K562 (cell line): ENCODE results near the gene SEMA5A.

Experiments
- CREM ChIP-seq: IDR thresholded peaks from 2 replicates; pipeline ENCODE4 v1.6.1; 2014; ENCODE audit warnings: antibody characterized with exemption, low read depth
- EZH2 ChIP-seq: IDR thresholded peaks from 2 replicates; pipeline ENCODE4 v1.6.1; 2012; ENCODE audit warnings: low read depth, mild to moderate bottlenecking, inconsistent platforms, low read length, borderline replicate concordance
- JUN ChIP-seq, 2 experiments: sonication (generic) in 1 of 2; formaldehyde crosslinking in 1 of 2; IDR thresholded peaks; 2 replicates each; pipeline versions ENCODE4 v1.6.1 to v1.8.0; 2012 to 2022; ENCODE audit warnings: borderline replicate concordance in 2 of 2, mild to moderate bottlenecking in 2 of 2, improper control_type of control experiment in 1 of 2, low read depth in 1 of 2, low read length in 1 of 2, missing genetic modification reagents in 1 of 2
- MAFK ChIP-seq: IDR thresholded peaks from 2 replicates; pipeline ENCODE4 v1.6.1; 2011; ENCODE audit warnings: low read length, improper control_type of control experiment
- MYC ChIP-seq, 2 experiments: fragments of 250-450 bp in 1 of 2; sonication (Bioruptor Pico) in 1 of 2; IDR thresholded peaks; 2 replicates each; pipeline versions ENCODE4 v1.5.1 to v1.6.1; 2012 to 2021; ENCODE audit warnings: low read depth in 2 of 2, borderline replicate concordance in 1 of 2, improper control_type of control experiment in 1 of 2, low read length in 1 of 2, mild to moderate bottlenecking in 1 of 2, moderate library complexity in 1 of 2
- NR0B1 ChIP-seq: fragments of 450-650 bp; IDR thresholded peaks from one replicate; pipeline ENCODE4 v1.6.1; 2018; ENCODE audit warnings: mild to moderate bottlenecking, moderate library complexity; ENCODE audit not compliant: partially characterized antibody
- NR3C1 ChIP-seq: sonication (generic); formaldehyde crosslinking; IDR thresholded peaks from 2 replicates; pipeline ENCODE4 v1.8.1; 2022; ENCODE audit warnings: missing genetic modification reagents
- POLR2A ChIP-seq: fragments of 450-650 bp; conservative IDR thresholded peaks from 2 replicates; pipeline ENCODE4 v1.6.1; 2016
- THRA ChIP-seq: fragments of 450-650 bp; IDR thresholded peaks from 2 replicates; pipeline ENCODE4 v1.6.1; 2017; ENCODE audit warnings: mild to moderate bottlenecking, moderate library complexity
- ZNF224 ChIP-seq: sonication (generic); formaldehyde crosslinking; IDR thresholded peaks from 2 replicates; pipeline ENCODE4 v1.8.0; 2022; ENCODE audit warnings: mild to moderate bottlenecking, missing genetic modification reagents
- ZNF740 ChIP-seq, 3 experiments: fragments of 200-800 bp in 1 of 3; sonication (Bioruptor generic) in 1 of 3; sonication (generic) in 1 of 3; formaldehyde crosslinking in 1 of 3; IDR thresholded peaks; 2 replicates each; pipeline versions ENCODE4 v1.6.1 to v1.8.0; 2016 to 2022; ENCODE audit warnings: mild to moderate bottlenecking in 2 of 3, missing compliant biosample characterization in 2 of 3, missing genetic modification characterization in 2 of 3, missing genetic modification reagents in 1 of 3
- ZNF830 ChIP-seq: fragments of 250-450 bp; sonication (Bioruptor Pico); IDR thresholded peaks from 2 replicates; pipeline ENCODE4 v1.5.0; 2021; ENCODE audit warnings: mild to moderate bottlenecking
- TF ChIP-seq, protein P1 (sequence below): sonication (generic); formaldehyde crosslinking; IDR thresholded peaks from 2 replicates; pipeline ENCODE4 v1.8.1; 2022; ENCODE audit warnings: missing genetic modification reagents
- TF ChIP-seq, protein P2 (sequence below): sonication (generic); formaldehyde crosslinking; IDR thresholded peaks from 2 replicates; pipeline ENCODE4 v1.8.0; 2022; ENCODE audit warnings: missing genetic modification reagents, mild to moderate bottlenecking, borderline replicate concordance

GRCh38 chr5:9514968-9515367, 30.9 kb downstream of the SEMA5A start:
- TF ChIP-seq, protein P1, sequence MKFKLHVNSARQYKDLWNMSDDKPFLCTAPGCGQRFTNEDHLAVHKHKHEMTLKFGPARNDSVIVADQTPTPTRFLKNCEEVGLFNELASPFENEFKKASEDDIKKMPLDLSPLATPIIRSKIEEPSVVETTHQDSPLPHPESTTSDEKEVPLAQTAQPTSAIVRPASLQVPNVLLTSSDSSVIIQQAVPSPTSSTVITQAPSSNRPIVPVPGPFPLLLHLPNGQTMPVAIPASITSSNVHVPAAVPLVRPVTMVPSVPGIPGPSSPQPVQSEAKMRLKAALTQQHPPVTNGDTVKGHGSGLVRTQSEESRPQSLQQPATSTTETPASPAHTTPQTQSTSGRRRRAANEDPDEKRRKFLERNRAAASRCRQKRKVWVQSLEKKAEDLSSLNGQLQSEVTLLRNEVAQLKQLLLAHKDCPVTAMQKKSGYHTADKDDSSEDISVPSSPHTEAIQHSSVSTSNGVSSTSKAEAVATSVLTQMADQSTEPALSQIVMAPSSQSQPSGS (CRISPR knock-in tag), result no peak
- no peak for TF ChIP-seq ZNF224 (CRISPR knock-in tag)
- no peak for TF ChIP-seq MAFK
- no peak for TF ChIP-seq POLR2A
- no peak for TF ChIP-seq EZH2
- TF ChIP-seq NR3C1 (CRISPR knock-in tag), result no peak
- TF ChIP-seq ZNF740 (CRISPR knock-in tag; IDR thresholded peaks at IDR 0.05), result no peak
- no peak for TF ChIP-seq ZNF740 (tag; IDR thresholded peaks at IDR 0.05)
- no peak for TF ChIP-seq CREM
- TF ChIP-seq JUN (IDR thresholded peaks at IDR 0.05; ENCODE audit: borderline replicate concordance, low read depth, low read length), result no peak
- TF ChIP-seq JUN (CRISPR knock-in tag; IDR thresholded peaks at IDR 0.05; ENCODE audit: borderline replicate concordance), result no peak
- TF ChIP-seq THRA, result no peak
- TF ChIP-seq, protein P2, sequence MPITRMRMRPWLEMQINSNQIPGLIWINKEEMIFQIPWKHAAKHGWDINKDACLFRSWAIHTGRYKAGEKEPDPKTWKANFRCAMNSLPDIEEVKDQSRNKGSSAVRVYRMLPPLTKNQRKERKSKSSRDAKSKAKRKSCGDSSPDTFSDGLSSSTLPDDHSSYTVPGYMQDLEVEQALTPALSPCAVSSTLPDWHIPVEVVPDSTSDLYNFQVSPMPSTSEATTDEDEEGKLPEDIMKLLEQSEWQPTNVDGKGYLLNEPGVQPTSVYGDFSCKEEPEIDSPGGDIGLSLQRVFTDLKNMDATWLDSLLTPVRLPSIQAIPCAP (CRISPR knock-in tag), result no peak
- no peak for TF ChIP-seq NR0B1
- TF ChIP-seq ZNF830, result no peak
- TF ChIP-seq MYC (IDR thresholded peaks at IDR 0.05; ENCODE audit: low read depth, low read length), result no peak
- TF ChIP-seq MYC (CRISPR knock-in tag; IDR thresholded peaks at IDR 0.05; ENCODE audit: borderline replicate concordance, low read depth), result no peak
